ENCODE measurements around the gene MTUS2. TPM values are rescaled to one million over a fixed set of nuclear protein-coding genes. Genes with fewer than 3 reads are reported as not detected.

The MTUS2 gene
- total RNA-seq, 1 donor from 2014 or later, result 0.67 TPM

DNA sequence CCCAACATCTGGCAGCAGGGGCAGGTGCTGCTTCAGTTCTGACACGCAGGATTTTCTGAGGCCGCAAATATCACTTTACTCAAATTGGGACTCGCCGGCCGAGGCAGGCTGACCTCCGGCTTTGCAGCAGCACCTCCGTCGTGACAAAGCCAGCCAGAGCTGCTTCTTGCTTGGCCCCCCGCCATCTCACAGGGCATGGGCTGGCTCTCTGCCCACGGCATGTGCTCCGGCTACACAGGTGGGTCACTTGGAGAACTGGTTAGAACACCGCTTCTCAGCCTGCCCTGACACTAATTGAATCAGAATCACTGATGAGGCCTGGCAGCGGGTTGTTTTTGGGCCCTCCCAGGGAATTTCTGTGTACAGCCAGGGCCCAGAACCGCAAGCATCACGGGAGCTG is 663.1 kb downstream of the MTUS2 start:
- Mint-ChIP-seq H3K27me3 (ENCODE audit: insufficient read depth, low read depth) (peaks cover 6% of the 10 kb centered on the region), H3K27ac (peak overlapping the region; percentile 61), H3K4me1 (peaks cover 30% of the 10 kb centered on the region), H3K9me3 (peaks cover 2% of the 10 kb centered on the region), H3K36me3 (no peaks in the 10 kb centered on the region), H3K4me3 (no peak overlapping the region)
- Histone ChIP-seq H3K4me1 (peaks cover 22% of the 10 kb centered on the region), H3K27ac (no peak overlapping the region), H2AFZ (replicated peaks) (no peak overlapping the region), H4K20me1 (ENCODE audit: low read depth) (no peaks in the 10 kb centered on the region), H3K79me2 (ENCODE audit: low read depth) (no peaks in the 10 kb centered on the region), H3K9ac (no peak overlapping the region), H3K4me2 (no peak overlapping the region), H3K36me3 (no peaks in the 10 kb centered on the region), H3F3A (ENCODE audit: low read depth) (peaks cover 14% of the 10 kb centered on the region), H3K9me3 (ENCODE audit: low read depth) (no peaks in the 10 kb centered on the region), H3K4me3 (no peak overlapping the region), H3K27me3 (no peaks in the 10 kb centered on the region)
- no peak for DNase-seq (ENCODE audit: low spot score)
- TF ChIP-seq EZH2 (IDR thresholded peaks at IDR 0.05), result no peak
- TF ChIP-seq, protein P1, sequence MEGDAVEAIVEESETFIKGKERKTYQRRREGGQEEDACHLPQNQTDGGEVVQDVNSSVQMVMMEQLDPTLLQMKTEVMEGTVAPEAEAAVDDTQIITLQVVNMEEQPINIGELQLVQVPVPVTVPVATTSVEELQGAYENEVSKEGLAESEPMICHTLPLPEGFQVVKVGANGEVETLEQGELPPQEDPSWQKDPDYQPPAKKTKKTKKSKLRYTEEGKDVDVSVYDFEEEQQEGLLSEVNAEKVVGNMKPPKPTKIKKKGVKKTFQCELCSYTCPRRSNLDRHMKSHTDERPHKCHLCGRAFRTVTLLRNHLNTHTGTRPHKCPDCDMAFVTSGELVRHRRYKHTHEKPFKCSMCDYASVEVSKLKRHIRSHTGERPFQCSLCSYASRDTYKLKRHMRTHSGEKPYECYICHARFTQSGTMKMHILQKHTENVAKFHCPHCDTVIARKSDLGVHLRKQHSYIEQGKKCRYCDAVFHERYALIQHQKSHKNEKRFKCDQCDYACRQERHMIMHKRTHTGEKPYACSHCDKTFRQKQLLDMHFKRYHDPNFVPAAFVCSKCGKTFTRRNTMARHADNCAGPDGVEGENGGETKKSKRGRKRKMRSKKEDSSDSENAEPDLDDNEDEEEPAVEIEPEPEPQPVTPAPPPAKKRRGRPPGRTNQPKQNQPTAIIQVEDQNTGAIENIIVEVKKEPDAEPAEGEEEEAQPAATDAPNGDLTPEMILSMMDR (IDR thresholded peaks at IDR 0.05), result no peak
- TF ChIP-seq EZH2phosphoT487 (IDR thresholded peaks at IDR 0.05), result no peak

DNA sequence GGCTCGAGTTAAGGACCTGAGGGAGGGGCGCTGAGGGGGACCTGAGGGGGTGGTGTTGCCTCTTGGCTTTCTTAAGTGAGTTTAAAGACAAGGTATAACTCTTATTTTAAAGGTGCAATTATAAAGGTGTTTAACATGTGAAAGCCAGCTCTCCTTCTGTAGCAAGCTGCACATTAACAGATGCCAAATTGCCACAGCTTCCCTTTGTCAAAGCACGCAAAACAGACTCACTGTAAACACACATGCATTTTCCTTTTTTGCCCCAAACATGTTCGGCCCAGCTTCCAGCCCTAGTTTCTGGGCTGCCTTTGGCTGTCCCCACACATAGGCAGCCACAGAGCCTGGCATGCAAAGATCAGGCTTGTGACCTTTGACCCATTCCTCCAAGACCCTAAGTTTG is 663.5 kb downstream of the MTUS2 start:
- Mint-ChIP-seq H3K27ac (peak overlapping the region; percentile 61), H3K27me3 (ENCODE audit: insufficient read depth, low read depth) (peaks cover 6% of the 10 kb centered on the region), H3K9me3 (peaks cover 2% of the 10 kb centered on the region), H3K4me3 (no peak overlapping the region), H3K4me1 (peaks cover 31% of the 10 kb centered on the region), H3K36me3 (no peaks in the 10 kb centered on the region)
- Histone ChIP-seq H4K20me1 (ENCODE audit: low read depth) (no peaks in the 10 kb centered on the region), H3K9ac (no peak overlapping the region), H2AFZ (replicated peaks) (no peak overlapping the region), H3K9me3 (ENCODE audit: low read depth) (no peaks in the 10 kb centered on the region), H3K36me3 (no peaks in the 10 kb centered on the region), H3K27me3 (no peaks in the 10 kb centered on the region), H3K27ac (no peak overlapping the region), H3K4me2 (peak overlapping the region; percentile 41), H3K4me1 (peaks cover 22% of the 10 kb centered on the region), H3K4me3 (no peak overlapping the region), H3K79me2 (ENCODE audit: low read depth) (no peaks in the 10 kb centered on the region), H3F3A (ENCODE audit: low read depth) (peaks cover 14% of the 10 kb centered on the region)
- no peak for DNase-seq (ENCODE audit: low spot score)
- TF ChIP-seq EZH2 (IDR thresholded peaks at IDR 0.05) (no peak), EZH2phosphoT487 (IDR thresholded peaks at IDR 0.05) (no peak)
- TF ChIP-seq, protein P1 (IDR thresholded peaks at IDR 0.05), result no peak

DNA sequence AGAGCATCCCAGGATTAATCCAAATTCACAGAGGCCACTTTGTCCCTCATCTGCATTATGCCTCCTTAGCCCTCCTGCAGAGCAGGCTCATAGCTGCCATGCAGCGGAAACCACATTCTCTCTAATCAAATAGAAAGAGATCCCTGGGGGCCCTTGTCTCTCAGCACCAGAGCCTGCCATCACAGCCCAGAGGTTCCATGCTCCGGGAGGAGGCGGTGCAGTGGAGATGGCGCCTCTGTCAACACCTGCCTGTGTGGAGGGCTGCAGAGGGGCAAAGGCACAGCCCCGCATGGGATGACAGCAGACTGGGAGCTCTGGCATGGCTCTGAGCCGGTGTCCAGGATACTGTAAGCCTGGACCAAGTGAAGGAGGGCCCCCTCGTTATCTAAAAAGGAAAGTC is 664.1 kb downstream of the MTUS2 start:
- Histone ChIP-seq H3K27ac (no peak overlapping the region), H3K4me2 (peak overlapping the region; percentile 41), H3K9ac (no peak overlapping the region), H3F3A (ENCODE audit: low read depth) (peaks cover 14% of the 10 kb centered on the region), H3K9me3 (ENCODE audit: low read depth) (no peaks in the 10 kb centered on the region), H3K27me3 (no peaks in the 10 kb centered on the region), H4K20me1 (ENCODE audit: low read depth) (no peaks in the 10 kb centered on the region), H2AFZ (replicated peaks) (no peak overlapping the region), H3K4me1 (peaks cover 22% of the 10 kb centered on the region), H3K36me3 (no peaks in the 10 kb centered on the region), H3K4me3 (no peak overlapping the region), H3K79me2 (ENCODE audit: low read depth) (no peaks in the 10 kb centered on the region)
- H3K9me3 Mint-ChIP-seq, result peaks cover 2% of the 10 kb centered on the region
- H3K36me3 Mint-ChIP-seq, result no peaks in the 10 kb centered on the region
- peaks cover 6% of the 10 kb centered on the region for H3K27me3 Mint-ChIP-seq (ENCODE audit: insufficient read depth, low read depth)
- no peak for TF ChIP-seq EZH2 (IDR thresholded peaks at IDR 0.05)
- TF ChIP-seq, protein P1 (IDR thresholded peaks at IDR 0.05), result no peak
- TF ChIP-seq EZH2phosphoT487 (IDR thresholded peaks at IDR 0.05), result peak; percentile 31
- H3K4me3 Mint-ChIP-seq, result no peak overlapping the region
- peaks cover 32% of the 10 kb centered on the region for H3K4me1 Mint-ChIP-seq
- DNase-seq (ENCODE audit: low spot score), result peak; percentile 61
- peak overlapping the region; percentile 61 for H3K27ac Mint-ChIP-seq

Measured in neural progenitor cell (in vitro differentiated cells).